B cell (primary cell): ENCODE results near the gene RASSF9. TPM values are rescaled to one million over a fixed set of nuclear protein-coding genes. Genes with fewer than 3 reads are reported as not detected.

ENCODE experiments used
- ATAC-seq: fragments of 200-7000 bp; cut with Tn5 transposase; one replicate; pipeline ENCODE4 v1.10.0; 2021; ENCODE audit warnings: low read depth, mild to moderate bottlenecking, moderate number of reproducible peaks, moderate library complexity
- CTCF ChIA-PET: fragments of 350-600 bp; sonication (Branson Sonifier 250); formaldehyde crosslinking; loops from one replicate; lab custom pipeline; 2021; ENCODE audit warnings: antibody characterized with exemption, inconsistent platforms; lab: Charles Lee
- POLR2A ChIA-PET: fragments of 350-600 bp; sonication (Branson Sonifier 250); formaldehyde crosslinking; loops from one replicate; lab custom pipeline; 2021; ENCODE audit warnings: antibody characterized with exemption; lab: Charles Lee
- DNase-seq: peaks from one replicate; pipeline ENCODE4 v3.0.0; 2013
- H2AFZ ChIP-seq: 2 replicates; pipeline ENCODE4 v1.6.1; 2012; ENCODE audit warnings: mild to moderate bottlenecking, low read depth, low read length; ENCODE audit not compliant: insufficient read depth, poor library complexity, severe bottlenecking
- H3K27ac ChIP-seq, 2 donors: 1 replicate in 1 of 2; 2 replicates in 1 of 2; pipeline ENCODE4 v1.5.1; 2012 to 2013; ENCODE audit warnings: low read length in 2 of 2, mild to moderate bottlenecking in 2 of 2, moderate library complexity in 1 of 2
- H3K27me3 ChIP-seq, 4 experiments: fragments of 200-600 bp in 1 of 4; sonication (generic) in 1 of 4; replicated peaks in 1 of 4; 1 replicate in 2 of 4; 2 replicates in 2 of 4; pipeline versions ENCODE4 v1.6.1 to v1.7.0; 2013 to 2016; ENCODE audit warnings: low read length in 3 of 4, mild to moderate bottlenecking in 2 of 4, mixed read lengths in 1 of 4, moderate library complexity in 1 of 4; ENCODE audit not compliant: insufficient read depth in 4 of 4, control insufficient read depth in 3 of 4; ENCODE audit errors: control extremely low read depth in 1 of 4
- H3K36me3 ChIP-seq, 2 experiments: replicated peaks in 1 of 2; 1 replicate in 1 of 2; 2 replicates in 1 of 2; pipeline versions ENCODE4 v1.6.1 to v1.7.1; 2013; ENCODE audit warnings: low read length in 1 of 2; ENCODE audit not compliant: insufficient read depth in 2 of 2, control insufficient read depth in 1 of 2; ENCODE audit errors: control extremely low read depth in 1 of 2, extremely low read depth in 1 of 2
- H3K4me1 ChIP-seq, 2 donors: fragments of 200-600 bp in 1 of 2; sonication (generic) in 1 of 2; 1 replicate in 1 of 2; 2 replicates in 1 of 2; pipeline versions ENCODE4 v1.5.1 to v1.6.1; 2013 to 2017; ENCODE audit warnings: low read length in 2 of 2; ENCODE audit not compliant: control insufficient read depth in 2 of 2, insufficient read depth in 2 of 2
- H3K4me2 ChIP-seq: replicated peaks from 2 replicates; pipeline ENCODE3; 2012; ENCODE audit warnings: mild to moderate bottlenecking, low read depth, low read length; ENCODE audit not compliant: poor library complexity, severe bottlenecking
- H3K4me3 ChIP-seq, 5 experiments: fragments of 200-600 bp in 1 of 5; sonication (generic) in 1 of 5; 1 replicate in 3 of 5; 2 replicates in 2 of 5; pipeline versions ENCODE4 v1.5.1 to v1.7.0; 2011 to 2016; ENCODE audit warnings: low read length in 4 of 5, mild to moderate bottlenecking in 4 of 5, low read depth in 2 of 5, control low read depth in 1 of 5, moderate library complexity in 1 of 5; ENCODE audit not compliant: insufficient read depth in 1 of 5; ENCODE audit errors: control extremely low read depth in 1 of 5, extremely low read depth in 1 of 5
- H3K79me2 ChIP-seq: fragments of 200-600 bp; sonication (generic); one replicate; pipeline ENCODE4 v1.6.0; 2016; ENCODE audit warnings: low read length; ENCODE audit not compliant: control insufficient read depth, insufficient read depth
- H3K9ac ChIP-seq: fragments of 200-600 bp; sonication (generic); 2 replicates; pipeline ENCODE4 v1.6.1; 2017; ENCODE audit warnings: mild to moderate bottlenecking, low read length, moderate library complexity
- H3K9me3 ChIP-seq, 3 donors: one replicate each; pipeline versions ENCODE4 v1.6.1 to v1.7.1; 2013; ENCODE audit warnings: low read length in 2 of 3; ENCODE audit not compliant: control insufficient read depth in 2 of 3, insufficient read depth in 1 of 3; ENCODE audit errors: control extremely low read depth in 1 of 3
- H4K20me1 ChIP-seq: 2 replicates; pipeline ENCODE4 v1.6.0; 2012; ENCODE audit warnings: mild to moderate bottlenecking, low read length; ENCODE audit not compliant: insufficient read depth, control insufficient read depth, poor library complexity, severe bottlenecking
- H3K27ac Mint-ChIP-seq: one replicate; pipeline ENCODE4 v1.8.0; 2021; ENCODE audit warnings: mixed read lengths
- H3K27me3 Mint-ChIP-seq: one replicate; pipeline ENCODE4 v1.8.0; 2021; ENCODE audit warnings: mixed read lengths
- H3K4me1 Mint-ChIP-seq: one replicate; pipeline ENCODE4 v1.8.0; 2021; ENCODE audit warnings: mixed read lengths
- H3K4me3 Mint-ChIP-seq: one replicate; pipeline ENCODE4 v1.8.0; 2021; ENCODE audit warnings: mixed read lengths
- H3K9me3 Mint-ChIP-seq: one replicate; pipeline ENCODE4 v1.8.0; 2022; ENCODE audit warnings: mixed read lengths; ENCODE audit not compliant: insufficient read depth
- CTCF ChIP-seq: fragments of 200-600 bp; IDR thresholded peaks from one replicate; pipeline ENCODE4 v1.8.0; 2022; ENCODE audit warnings: antibody characterized with exemption, mild to moderate bottlenecking
- EZH2 ChIP-seq: IDR thresholded peaks from 2 replicates; pipeline ENCODE4 v1.6.1; 2012; ENCODE audit warnings: borderline replicate concordance, low read depth, mild to moderate bottlenecking, moderate library complexity, low read length; ENCODE audit not compliant: insufficient read depth, poor library complexity, severe bottlenecking
- WGBS: methylation state at CpG from one replicate; pipeline ENCODE4 v1.1.5; 2013; ENCODE audit warnings: missing lambda C conversion rate; ENCODE audit not compliant: insufficient coverage; 5-methylcytosine and 5-hydroxymethylcytosine counted together
- intact Hi-C: fragments of 100-400 bp; cut with micrococcal nuclease; formaldehyde crosslinking; loops from one replicate; pipeline ENCODE4 v1.10.0; 2022
- polyA plus RNA-seq: library from polyadenylated mRNA; depleted of rRNA; stranded (reverse); fragments of >200 nt; gene quantifications from 2 replicates; pipeline ENCODE4 v1.2.3, GENCODE V29; 2012
- total RNA-seq, 2 donors: library from RNA; stranded (reverse); fragments of 120-200 nt in 1 of 2; gene quantifications; 1 replicate in 1 of 2; 2 replicates in 1 of 2; pipeline versions ENCODE4 v1.2.3 to v1.2.4, GENCODE V29; 2013 to 2022

The RASSF9 gene
- total and polyA plus RNA-seq, 2 donors (not counting 1 experiment from before 2014, with no cell fraction given) = not detected

- H3K4me1 ChIP-seq = no peaks in the 10 kb centered on the region
- no peak for ATAC-seq
- H3K27me3 Mint-ChIP-seq = no peaks in the 10 kb centered on the region
- no peak overlapping the region for H3K4me3 ChIP-seq
- POLR2A ChIA-PET = no interaction called here
- CTCF ChIA-PET = no interaction called here
- H3K36me3 ChIP-seq = no peaks in the 10 kb centered on the region
- no peaks in the 10 kb centered on the region for H3K79me2 ChIP-seq
- peaks cover 0 to 10% (median 0%) of the 10 kb centered on the region in 3 donors for H3K9me3 ChIP-seq
- no peak overlapping the region for H3K4me2 ChIP-seq
- no peak overlapping the region for H3K9ac ChIP-seq
- no peaks in the 10 kb centered on the region for H3K9me3 Mint-ChIP-seq
- intact Hi-C loops = no loop called here
- no peaks in the 10 kb centered on the region for H3K4me1 Mint-ChIP-seq
- TF ChIP-seq CTCF (no peak), EZH2 (no peak)
- no peak overlapping the region for H3K4me3 Mint-ChIP-seq
- WGBS = 68% methylated on average over 3 of the region's 3 CpGs
- no peak overlapping the region for H3K27ac ChIP-seq
- no peaks in the 10 kb centered on the region for H4K20me1 ChIP-seq
- H2AFZ ChIP-seq = no peak overlapping the region
- DNase-seq = no peak
- no peaks in the 10 kb centered on the region for H3K27me3 ChIP-seq
- no peak overlapping the region for H3K27ac Mint-ChIP-seq
Observed at GRCh38 chr12:85856966-85857365, 20.8 kb upstream of the RASSF9 start.

GRCh38 chr12:85855305-85855704 lies 19.1 kb upstream of the RASSF9 start:
- no peak for ATAC-seq
- Histone ChIP-seq H3K79me2 (no peaks in the 10 kb centered on the region), H4K20me1 (no peaks in the 10 kb centered on the region), H3K36me3 (no peaks in the 10 kb centered on the region), H3K27ac (no peak overlapping the region), H3K4me3 (no peak overlapping the region), H3K4me1 (no peaks in the 10 kb centered on the region), H2AFZ (no peak overlapping the region), H3K9me3 (peaks cover 0 to 10% (median 0%) of the 10 kb centered on the region in 3 donors), H3K27me3 (no peaks in the 10 kb centered on the region), H3K4me2 (no peak overlapping the region), H3K9ac (no peak overlapping the region)
- Mint-ChIP-seq H3K9me3 (peaks cover 3% of the 10 kb centered on the region), H3K4me3 (no peak overlapping the region), H3K27ac (no peak overlapping the region), H3K27me3 (no peaks in the 10 kb centered on the region), H3K4me1 (no peaks in the 10 kb centered on the region)
- no peak for TF ChIP-seq CTCF
- TF ChIP-seq EZH2 = no peak
- no peak for DNase-seq
- intact Hi-C loops = no loop called here
- WGBS = 88% methylated on average over 6 of the region's 6 CpGs
- POLR2A ChIA-PET = no interaction called here
- CTCF ChIA-PET = no interaction called here
